Neural progenitor cell (in vitro differentiated cells): ENCODE results near the gene MYOZ1. TPM values are rescaled to one million over a fixed set of nuclear protein-coding genes. Genes with fewer than 3 reads are reported as not detected.

Experiments used
- DNase-seq: peaks from one replicate; pipeline ENCODE4 v3.0.0-alpha.2; 2016; ENCODE audit warnings: low spot score
- H2AFZ ChIP-seq: fragments of 200-600 bp; sonication (generic); replicated peaks from 2 replicates; pipeline ENCODE4 v1.6.1; 2016; ENCODE audit warnings: antibody characterized with exemption
- H3F3A ChIP-seq: fragments of 200-600 bp; sonication (generic); 2 replicates; pipeline ENCODE4 v1.6.1; 2016; ENCODE audit warnings: antibody characterized with exemption, low read depth
- H3K27ac ChIP-seq: fragments of 200-600 bp; sonication (generic); 2 replicates; pipeline ENCODE4 v1.5.1; 2016; ENCODE audit warnings: mild to moderate bottlenecking
- H3K27me3 ChIP-seq: fragments of 200-600 bp; sonication (generic); 2 replicates; pipeline ENCODE4 v1.6.1; 2016; ENCODE audit warnings: mild to moderate bottlenecking, moderate library complexity
- H3K36me3 ChIP-seq: fragments of 200-600 bp; sonication (generic); 2 replicates; pipeline ENCODE4 v1.5.1; 2016
- H3K4me1 ChIP-seq: fragments of 200-600 bp; sonication (generic); 2 replicates; pipeline ENCODE4 v1.6.1; 2016; ENCODE audit warnings: mixed run types
- H3K4me2 ChIP-seq: fragments of 200-600 bp; sonication (generic); 2 replicates; pipeline ENCODE4 v1.6.1; 2016
- H3K4me3 ChIP-seq: fragments of 200-600 bp; sonication (generic); 2 replicates; pipeline ENCODE4 v1.5.1; 2016
- H3K79me2 ChIP-seq: fragments of 200-600 bp; sonication (generic); 2 replicates; pipeline ENCODE4 v1.6.1; 2016; ENCODE audit warnings: low read depth
- H3K9ac ChIP-seq: fragments of 200-600 bp; sonication (generic); 2 replicates; pipeline ENCODE4 v1.6.1; 2016
- H3K9me3 ChIP-seq: fragments of 200-600 bp; sonication (generic); 2 replicates; pipeline ENCODE4 v1.5.1; 2016; ENCODE audit warnings: low read depth
- H4K20me1 ChIP-seq: fragments of 200-600 bp; sonication (generic); 2 replicates; pipeline ENCODE4 v1.6.1; 2016; ENCODE audit warnings: low read depth
- H3K27ac Mint-ChIP-seq: 3 replicates; pipeline ENCODE4 v1.8.0; 2021; ENCODE audit warnings: mixed read lengths
- H3K27me3 Mint-ChIP-seq: 2 replicates; pipeline ENCODE4 v1.8.0; 2022; ENCODE audit warnings: low read depth, mild to moderate bottlenecking, inconsistent platforms, moderate library complexity, mixed read lengths; ENCODE audit not compliant: insufficient read depth
- H3K36me3 Mint-ChIP-seq: 3 replicates; pipeline ENCODE4 v1.8.0; 2021; ENCODE audit warnings: mixed read lengths
- H3K4me1 Mint-ChIP-seq: 3 replicates; pipeline ENCODE4 v1.8.0; 2021; ENCODE audit warnings: mixed read lengths
- H3K4me3 Mint-ChIP-seq: 3 replicates; pipeline ENCODE4 v1.8.0; 2021; ENCODE audit warnings: mild to moderate bottlenecking, moderate library complexity, mixed read lengths
- H3K9me3 Mint-ChIP-seq: 3 replicates; pipeline ENCODE4 v1.8.0; 2020; ENCODE audit warnings: mixed read lengths
- EZH2 ChIP-seq: fragments of 200-600 bp; sonication (generic); IDR thresholded peaks from 2 replicates; pipeline ENCODE4 v1.6.1; 2017; ENCODE audit warnings: antibody characterized with exemption, mild to moderate bottlenecking, moderate library complexity
- EZH2phosphoT487 ChIP-seq: fragments of 200-600 bp; sonication (generic); IDR thresholded peaks from 2 replicates; pipeline ENCODE4 v1.6.1; 2017; ENCODE audit warnings: antibody characterized with exemption
- total RNA-seq: library from RNA; depleted of rRNA; stranded (reverse); fragments of >200 nt; gene quantifications from 2 replicates; pipeline ENCODE4 v1.2.3, GENCODE V29; 2015; ENCODE audit warnings: low replicate concordance
- TF ChIP-seq, protein P1 (sequence below): fragments of 200-600 bp; sonication (generic); IDR thresholded peaks from 2 replicates; pipeline ENCODE4 v1.5.1; 2017; ENCODE audit warnings: antibody characterized with exemption, mild to moderate bottlenecking

MYOZ1 gene
- total RNA-seq, 1 donor from 2014 or later, result 1.2 TPM

DNA sequence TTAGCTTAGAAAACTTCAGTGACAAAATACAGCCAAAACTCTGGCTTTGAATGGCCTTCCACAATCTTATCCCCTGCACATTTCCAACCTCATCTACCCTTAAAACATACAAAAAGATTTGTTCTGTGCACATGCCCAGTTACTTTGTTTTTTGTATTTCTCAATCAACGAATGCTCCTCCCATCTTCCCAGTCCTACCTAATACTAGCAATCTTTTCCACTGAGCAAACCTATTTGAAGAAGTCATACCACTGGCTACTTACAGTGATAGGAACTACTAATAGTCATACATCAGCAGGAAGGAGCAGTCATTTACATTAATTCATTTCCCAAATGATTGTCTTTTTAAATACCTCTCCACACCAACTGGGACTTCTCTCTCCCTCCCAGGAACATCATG lies 52.6 kb downstream of the MYOZ1 start:
- Mint-ChIP-seq H3K27ac (no peak overlapping the region), H3K9me3 (peaks cover 9% of the 10 kb centered on the region), H3K4me3 (no peak overlapping the region), H3K4me1 (peaks cover 26% of the 10 kb centered on the region), H3K27me3 (peaks cover 2% of the 10 kb centered on the region), H3K36me3 (peaks cover 19% of the 10 kb centered on the region)
- H3K9ac ChIP-seq, result no peak overlapping the region
- peaks cover 72% of the 10 kb centered on the region for H3K79me2 ChIP-seq
- H3K27me3 ChIP-seq, result no peaks in the 10 kb centered on the region
- TF ChIP-seq EZH2phosphoT487 (no peak), EZH2 (no peak)
- TF ChIP-seq, protein P1, sequence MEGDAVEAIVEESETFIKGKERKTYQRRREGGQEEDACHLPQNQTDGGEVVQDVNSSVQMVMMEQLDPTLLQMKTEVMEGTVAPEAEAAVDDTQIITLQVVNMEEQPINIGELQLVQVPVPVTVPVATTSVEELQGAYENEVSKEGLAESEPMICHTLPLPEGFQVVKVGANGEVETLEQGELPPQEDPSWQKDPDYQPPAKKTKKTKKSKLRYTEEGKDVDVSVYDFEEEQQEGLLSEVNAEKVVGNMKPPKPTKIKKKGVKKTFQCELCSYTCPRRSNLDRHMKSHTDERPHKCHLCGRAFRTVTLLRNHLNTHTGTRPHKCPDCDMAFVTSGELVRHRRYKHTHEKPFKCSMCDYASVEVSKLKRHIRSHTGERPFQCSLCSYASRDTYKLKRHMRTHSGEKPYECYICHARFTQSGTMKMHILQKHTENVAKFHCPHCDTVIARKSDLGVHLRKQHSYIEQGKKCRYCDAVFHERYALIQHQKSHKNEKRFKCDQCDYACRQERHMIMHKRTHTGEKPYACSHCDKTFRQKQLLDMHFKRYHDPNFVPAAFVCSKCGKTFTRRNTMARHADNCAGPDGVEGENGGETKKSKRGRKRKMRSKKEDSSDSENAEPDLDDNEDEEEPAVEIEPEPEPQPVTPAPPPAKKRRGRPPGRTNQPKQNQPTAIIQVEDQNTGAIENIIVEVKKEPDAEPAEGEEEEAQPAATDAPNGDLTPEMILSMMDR, result no peak
- H3K9me3 ChIP-seq, result no peaks in the 10 kb centered on the region
- H3K4me3 ChIP-seq, result no peak overlapping the region
- peaks cover 12% of the 10 kb centered on the region for H4K20me1 ChIP-seq
- peaks cover 41% of the 10 kb centered on the region for H3K4me1 ChIP-seq
- no peak for DNase-seq
- no peak overlapping the region for H3K4me2 ChIP-seq
- H3F3A ChIP-seq, result peaks cover 31% of the 10 kb centered on the region
- no peak overlapping the region for H2AFZ ChIP-seq
- H3K36me3 ChIP-seq, result no peaks in the 10 kb centered on the region
- no peak overlapping the region for H3K27ac ChIP-seq

DNA sequence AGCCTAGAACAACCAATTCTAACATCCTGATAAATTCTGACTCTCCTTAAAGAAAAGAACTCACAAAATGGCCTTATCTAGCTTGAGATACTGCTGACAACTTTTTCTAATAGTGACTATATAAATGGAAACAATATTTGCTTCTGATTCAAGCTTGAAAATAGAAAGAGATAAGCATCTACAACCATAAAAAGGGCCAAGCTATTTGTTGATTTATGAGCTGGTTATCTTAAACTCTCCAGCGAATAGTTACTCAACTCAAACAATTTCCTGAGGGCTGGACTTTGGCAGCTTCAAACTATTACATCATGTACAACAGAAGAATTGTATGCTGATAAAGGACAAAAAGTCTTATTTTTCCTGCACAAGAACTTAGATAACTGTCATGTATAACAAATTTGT lies 54.7 kb downstream of the MYOZ1 start:
- peaks cover 12% of the 10 kb centered on the region for H3K9me3 Mint-ChIP-seq
- no peaks in the 10 kb centered on the region for H3K36me3 ChIP-seq
- H2AFZ ChIP-seq, result no peak overlapping the region
- H3K9me3 ChIP-seq, result no peaks in the 10 kb centered on the region
- TF ChIP-seq EZH2 (no peak), EZH2phosphoT487 (no peak)
- TF ChIP-seq, protein P1, result no peak
- no peak for DNase-seq
- peaks cover 16% of the 10 kb centered on the region for H3K4me1 Mint-ChIP-seq
- H3K4me3 Mint-ChIP-seq, result no peak overlapping the region
- H3K4me3 ChIP-seq, result no peak overlapping the region
- H3K27me3 ChIP-seq, result no peaks in the 10 kb centered on the region
- H3K79me2 ChIP-seq, result peaks cover 90% of the 10 kb centered on the region
- H3K4me2 ChIP-seq, result no peak overlapping the region
- H3K36me3 Mint-ChIP-seq, result peaks cover 22% of the 10 kb centered on the region
- peaks cover 32% of the 10 kb centered on the region for H3F3A ChIP-seq
- no peak overlapping the region for H3K27ac Mint-ChIP-seq
- no peak overlapping the region for H3K27ac ChIP-seq
- H3K27me3 Mint-ChIP-seq, result peaks cover 2% of the 10 kb centered on the region
- no peak overlapping the region for H3K9ac ChIP-seq
- H3K4me1 ChIP-seq, result peaks cover 43% of the 10 kb centered on the region
- H4K20me1 ChIP-seq, result peaks cover under 1% of the 10 kb centered on the region

DNA sequence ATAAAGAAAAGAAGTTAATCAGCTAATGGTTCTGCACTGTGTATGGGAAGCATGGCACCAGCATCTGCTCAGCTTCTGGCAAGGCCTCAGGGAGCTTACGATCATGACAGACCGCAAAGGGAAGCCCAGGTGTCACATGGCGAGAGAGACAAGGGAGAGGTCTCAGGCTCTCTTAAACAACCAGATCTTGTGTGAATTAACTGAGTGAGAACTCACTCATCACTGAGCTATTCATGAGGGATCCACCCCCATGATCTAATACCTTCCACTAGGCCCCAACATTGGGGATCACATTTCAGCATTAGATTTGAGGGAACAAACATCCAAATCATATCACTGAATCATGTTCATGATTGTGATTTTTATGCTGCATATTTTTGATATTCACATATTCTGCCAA lies 55.9 kb downstream of the MYOZ1 start:
- Histone ChIP-seq H3K36me3 (no peaks in the 10 kb centered on the region), H3F3A (peaks cover 19% of the 10 kb centered on the region), H3K27ac (no peak overlapping the region), H2AFZ (no peak overlapping the region), H3K9ac (no peak overlapping the region), H3K27me3 (no peaks in the 10 kb centered on the region), H3K79me2 (peaks cover 97% of the 10 kb centered on the region), H3K4me2 (no peak overlapping the region), H4K20me1 (no peaks in the 10 kb centered on the region), H3K4me3 (no peak overlapping the region), H3K9me3 (no peaks in the 10 kb centered on the region), H3K4me1 (peaks cover 36% of the 10 kb centered on the region)
- H3K9me3 Mint-ChIP-seq, result peaks cover 12% of the 10 kb centered on the region
- no peak for TF ChIP-seq EZH2
- no peak for TF ChIP-seq EZH2phosphoT487
- TF ChIP-seq, protein P1, result no peak
- H3K36me3 Mint-ChIP-seq, result peaks cover 23% of the 10 kb centered on the region
- DNase-seq, result no peak
- no peak overlapping the region for H3K4me3 Mint-ChIP-seq
- no peak overlapping the region for H3K27ac Mint-ChIP-seq
- peaks cover 10% of the 10 kb centered on the region for H3K4me1 Mint-ChIP-seq
- peaks cover 2% of the 10 kb centered on the region for H3K27me3 Mint-ChIP-seq
